ENCODE results near the gene GAPT. TPM values are rescaled to one million over a fixed set of nuclear protein-coding genes. Genes with fewer than 3 reads are reported as not detected.

Gene GAPT
- total RNA-seq, 4 donors from 2014 or later = 0.09 to 2.9 (median 0.18) TPM; not detected in 1

GRCh38 chr5:58545912-58546311, 54.7 kb downstream of the GAPT start:
- H3K36me3 ChIP-seq = no peaks in the 10 kb centered on the region
- intact Hi-C loops (cut with DNase I) = no loop called here
- TF ChIP-seq POLR2A (IDR thresholded peaks at IDR 0.05) = no peak
- no peak for TF ChIP-seq CTCF (IDR thresholded peaks at IDR 0.05)
- H3K27ac ChIP-seq = no peak overlapping the region
- no peaks in the 10 kb centered on the region for H3K27me3 ChIP-seq
- no peaks in the 10 kb centered on the region for H3K4me1 ChIP-seq
- H3K4me3 ChIP-seq = no peak overlapping the region
- no peaks in the 10 kb centered on the region for H3K9me3 ChIP-seq
- no peak for DNase-seq

Small RNAs within 50 kb of the gene (small RNA-seq; reads per million reads assigned to genes)
- 0 reads per million in 4 donors for gene MIR548AE2

Other genes starting within 250 kb of the GAPT start
- 100 to 1,000 TPM; 117 to 227 (median 151) TPM for gene PLK2, start 31.3 kb upstream of the GAPT start, total RNA-seq
- gene RAB3C, start 91.6 kb downstream of the GAPT start, total RNA-seq = under 1 TPM in 3 of 4 donors, not detected in 1; 0.09 to 0.38 (median 0.21) TPM

Measured in esophagus squamous epithelium (tissue), 5 donors.